K562 (cell line): ENCODE measurements around the gene MACROD2.

Experiments used
- CTBP1 ChIP-seq: fragments of 450-650 bp; IDR thresholded peaks from 2 replicates; pipeline ENCODE4 v1.6.1; 2016; ENCODE audit warnings: borderline replicate concordance
- CTCF ChIP-seq, 3 experiments: IDR thresholded peaks in 2 of 3; conservative IDR thresholded peaks in 1 of 3; 2 replicates each; pipeline ENCODE4 v1.5.1; 2011 to 2012; ENCODE audit warnings: low read length in 3 of 3, mild to moderate bottlenecking in 3 of 3, control low read depth in 2 of 3, improper control_type of control experiment in 1 of 3, inconsistent platforms in 1 of 3, low read depth in 1 of 3, mixed read lengths in 1 of 3, moderate library complexity in 1 of 3; ENCODE audit not compliant: insufficient read depth in 2 of 3
- EZH2 ChIP-seq: IDR thresholded peaks from 2 replicates; pipeline ENCODE4 v1.6.1; 2012; ENCODE audit warnings: low read depth, mild to moderate bottlenecking, inconsistent platforms, low read length, borderline replicate concordance
- MCM7 ChIP-seq, 2 experiments: fragments of 450-650 bp; IDR thresholded peaks; 2 replicates each; pipeline ENCODE4 v1.6.1; 2016 to 2018
- MYC ChIP-seq, 2 experiments: fragments of 250-450 bp in 1 of 2; sonication (Bioruptor Pico) in 1 of 2; IDR thresholded peaks; 2 replicates each; pipeline versions ENCODE4 v1.5.1 to v1.6.1; 2012 to 2021; ENCODE audit warnings: low read depth in 2 of 2, borderline replicate concordance in 1 of 2, improper control_type of control experiment in 1 of 2, low read length in 1 of 2, mild to moderate bottlenecking in 1 of 2, moderate library complexity in 1 of 2
- NRF1 ChIP-seq, 2 experiments: fragments of 450-650 bp; IDR thresholded peaks in 1 of 2; conservative IDR thresholded peaks in 1 of 2; 2 replicates each; pipeline ENCODE4 v1.6.1; 2014; ENCODE audit warnings: mild to moderate bottlenecking in 2 of 2
- POLR2A ChIP-seq: fragments of 450-650 bp; conservative IDR thresholded peaks from 2 replicates; pipeline ENCODE4 v1.6.1; 2016
- SP1 ChIP-seq: sonication (generic); formaldehyde crosslinking; IDR thresholded peaks from 2 replicates; pipeline ENCODE4 v1.8.1; 2022; ENCODE audit warnings: mild to moderate bottlenecking, missing genetic modification reagents
- SP2 ChIP-seq: IDR thresholded peaks from 2 replicates; pipeline ENCODE4 v1.6.1; 2011; ENCODE audit warnings: mild to moderate bottlenecking, low read depth, low read length, moderate library complexity; ENCODE audit not compliant: poor library complexity, severe bottlenecking; ENCODE audit errors: extremely low read depth
- ZNF253 ChIP-seq: fragments of 250-450 bp; sonication (Bioruptor Pico); conservative IDR thresholded peaks from 2 replicates; pipeline ENCODE4 v1.6.1; 2021; ENCODE audit warnings: mild to moderate bottlenecking
- TF ChIP-seq, protein P1 (sequence below), 3 experiments: fragments of 200-800 bp in 1 of 3; sonication (Bioruptor generic) in 1 of 3; sonication (generic) in 1 of 3; formaldehyde crosslinking in 1 of 3; IDR thresholded peaks; 2 replicates each; pipeline versions ENCODE4 v1.6.1 to v1.8.0; 2016 to 2022; ENCODE audit warnings: mild to moderate bottlenecking in 2 of 3, missing compliant biosample characterization in 2 of 3, missing genetic modification characterization in 2 of 3, missing genetic modification reagents in 1 of 3

- no peak for TF ChIP-seq CTCF (IDR thresholded peaks at IDR 0.05 in 2 of 3, conservative IDR thresholded peaks at IDR 0.05 in 1 of 3; ENCODE audit: insufficient read depth in 2 of 3, low read depth in 1 of 3, low read length in 3 of 3)
- no peak for TF ChIP-seq POLR2A
- no peak for TF ChIP-seq CTBP1
- TF ChIP-seq ZNF253 (CRISPR knock-in tag): no peak
- TF ChIP-seq, protein P1, sequence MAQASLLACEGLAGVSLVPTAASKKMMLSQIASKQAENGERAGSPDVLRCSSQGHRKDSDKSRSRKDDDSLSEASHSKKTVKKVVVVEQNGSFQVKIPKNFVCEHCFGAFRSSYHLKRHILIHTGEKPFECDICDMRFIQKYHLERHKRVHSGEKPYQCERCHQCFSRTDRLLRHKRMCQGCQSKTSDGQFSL (CRISPR knock-in tag; IDR thresholded peaks at IDR 0.05): no peak
- TF ChIP-seq, protein P1 (tag; IDR thresholded peaks at IDR 0.05): no peak
- no peak for TF ChIP-seq SP2
- TF ChIP-seq MCM7 (IDR thresholded peaks at IDR 0.05): no peak
- TF ChIP-seq NRF1 (conservative IDR thresholded peaks at IDR 0.05 in 1 of 2, IDR thresholded peaks at IDR 0.05 in 1 of 2): no peak
- no peak for TF ChIP-seq MYC (IDR thresholded peaks at IDR 0.05; ENCODE audit: low read depth, low read length)
- TF ChIP-seq MYC (CRISPR knock-in tag; IDR thresholded peaks at IDR 0.05; ENCODE audit: borderline replicate concordance, low read depth): no peak
- no peak for TF ChIP-seq SP1 (CRISPR knock-in tag)
- no peak for TF ChIP-seq EZH2
Observed at GRCh38 chr20:15253431-15253830, 1258.1 kb downstream of the MACROD2 start.
